OCI-LY3 (cell line): Measurements from ENCODE around the gene ZNF423.
"Not testable (repeated sequence)": the region's sequence is repeated elsewhere in the genome, so short reads cannot be mapped to it uniquely, and the experiment has no call there.

ENCODE experiments used
- H2AFZ ChIP-seq: fragments of 200-600, 300-600 bp; shearing (Covaris generic); 2 replicates; pipeline ENCODE4 v1.6.0; 2014; ENCODE audit warnings: antibody characterized with exemption, low read depth, low read length
- H3K27ac ChIP-seq: fragments of 200-600, 300-600 bp; sonication (generic); 2 replicates; pipeline ENCODE4 v1.5.1; 2014; ENCODE audit warnings: mild to moderate bottlenecking, low read length, moderate library complexity, mixed read lengths
- H3K27me3 ChIP-seq: fragments of 200-600, 300-600 bp; sonication (generic); 2 replicates; pipeline ENCODE4 v1.6.1; 2014; ENCODE audit warnings: low read depth, low read length, mixed read lengths
- H3K36me3 ChIP-seq: fragments of 200-600, 300-600 bp; sonication (generic); replicated peaks from 2 replicates; pipeline ENCODE3; 2014; ENCODE audit warnings: low read depth, low read length, mixed read lengths
- H3K4me1 ChIP-seq: fragments of 300-600, 200-600 bp; sonication (generic); 2 replicates; pipeline ENCODE4 v1.6.1; 2014; ENCODE audit warnings: low read length, mixed read lengths
- H3K4me2 ChIP-seq: fragments of 200-600, 300-600 bp; sonication (generic); 2 replicates; pipeline ENCODE4 v1.6.1; 2014; ENCODE audit warnings: low read length, mixed read lengths
- H3K4me3 ChIP-seq: fragments of 300-600, 200-600 bp; sonication (generic); 2 replicates; pipeline ENCODE4 v1.5.1; 2014; ENCODE audit warnings: antibody characterized with exemption, mild to moderate bottlenecking, low read length, moderate library complexity
- H3K79me2 ChIP-seq: fragments of 300-600, 200-600 bp; shearing (Covaris generic); 2 replicates; pipeline ENCODE4 v1.6.1; 2014; ENCODE audit warnings: mild to moderate bottlenecking, low read length, mixed read lengths
- H3K9ac ChIP-seq: fragments of 300-600, 200-600 bp; shearing (Covaris generic); 2 replicates; pipeline ENCODE4 v1.6.0; 2014; ENCODE audit warnings: mild to moderate bottlenecking, low read length, moderate library complexity
- H3K9me3 ChIP-seq: fragments of 200-600, 300-600 bp; shearing (Covaris generic); 2 replicates; pipeline ENCODE4 v1.6.1; 2014; ENCODE audit warnings: low read length, mixed read lengths; ENCODE audit not compliant: insufficient read depth
- H4K20me1 ChIP-seq: fragments of 200-600, 300-600 bp; sonication (generic); 2 replicates; pipeline ENCODE4 v1.6.1; 2016; ENCODE audit warnings: low read length, mixed read lengths; ENCODE audit not compliant: insufficient read depth
- EZH2phosphoT487 ChIP-seq: fragments of 200-600 bp; shearing (Covaris generic); IDR thresholded peaks from 2 replicates; pipeline ENCODE4 v1.6.1; 2018; ENCODE audit warnings: antibody characterized with exemption, mixed run types, low read depth
- TF ChIP-seq, protein P1 (sequence below): fragments of 200-600, 300-600 bp; sonication (generic); IDR thresholded peaks from 2 replicates; pipeline ENCODE4 v1.5.1; 2014; ENCODE audit warnings: antibody characterized with exemption, low read length, low read depth

ZNF423 gene

DNA sequence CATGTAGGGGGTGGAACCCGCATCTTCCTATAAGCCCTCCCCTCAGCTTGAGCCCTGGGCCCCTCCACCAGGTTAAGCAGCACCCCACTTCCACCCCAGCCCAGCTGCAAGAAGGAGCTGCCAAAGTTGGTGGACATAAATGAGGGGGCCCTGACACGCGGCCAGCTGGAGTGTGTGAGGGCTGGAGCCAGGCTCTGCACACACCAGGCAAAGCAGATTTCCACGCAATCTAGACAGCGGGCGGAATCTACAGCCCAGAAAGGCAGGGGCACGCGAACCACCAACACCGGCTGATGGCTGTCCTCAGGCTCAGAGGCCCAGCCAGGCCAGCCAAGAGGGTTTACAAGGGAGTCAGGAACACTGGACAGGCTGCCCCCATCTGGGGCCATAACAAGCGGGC is 171.2 kb downstream of the ZNF423 start:
- H3K27ac ChIP-seq: no peak overlapping the region
- no peak overlapping the region for H2AFZ ChIP-seq
- H3K27me3 ChIP-seq: peaks cover 13% of the 10 kb centered on the region
- no peaks in the 10 kb centered on the region for H3K36me3 ChIP-seq
- no peaks in the 10 kb centered on the region for H3K4me1 ChIP-seq
- no peaks in the 10 kb centered on the region for H3K79me2 ChIP-seq
- no peak overlapping the region for H3K4me2 ChIP-seq
- no peaks in the 10 kb centered on the region for H3K9me3 ChIP-seq
- no peak overlapping the region for H3K4me3 ChIP-seq
- H4K20me1 ChIP-seq: no peaks in the 10 kb centered on the region
- no peak overlapping the region for H3K9ac ChIP-seq
- TF ChIP-seq, protein P1, sequence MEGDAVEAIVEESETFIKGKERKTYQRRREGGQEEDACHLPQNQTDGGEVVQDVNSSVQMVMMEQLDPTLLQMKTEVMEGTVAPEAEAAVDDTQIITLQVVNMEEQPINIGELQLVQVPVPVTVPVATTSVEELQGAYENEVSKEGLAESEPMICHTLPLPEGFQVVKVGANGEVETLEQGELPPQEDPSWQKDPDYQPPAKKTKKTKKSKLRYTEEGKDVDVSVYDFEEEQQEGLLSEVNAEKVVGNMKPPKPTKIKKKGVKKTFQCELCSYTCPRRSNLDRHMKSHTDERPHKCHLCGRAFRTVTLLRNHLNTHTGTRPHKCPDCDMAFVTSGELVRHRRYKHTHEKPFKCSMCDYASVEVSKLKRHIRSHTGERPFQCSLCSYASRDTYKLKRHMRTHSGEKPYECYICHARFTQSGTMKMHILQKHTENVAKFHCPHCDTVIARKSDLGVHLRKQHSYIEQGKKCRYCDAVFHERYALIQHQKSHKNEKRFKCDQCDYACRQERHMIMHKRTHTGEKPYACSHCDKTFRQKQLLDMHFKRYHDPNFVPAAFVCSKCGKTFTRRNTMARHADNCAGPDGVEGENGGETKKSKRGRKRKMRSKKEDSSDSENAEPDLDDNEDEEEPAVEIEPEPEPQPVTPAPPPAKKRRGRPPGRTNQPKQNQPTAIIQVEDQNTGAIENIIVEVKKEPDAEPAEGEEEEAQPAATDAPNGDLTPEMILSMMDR: no peak
- TF ChIP-seq EZH2phosphoT487: no peak

DNA sequence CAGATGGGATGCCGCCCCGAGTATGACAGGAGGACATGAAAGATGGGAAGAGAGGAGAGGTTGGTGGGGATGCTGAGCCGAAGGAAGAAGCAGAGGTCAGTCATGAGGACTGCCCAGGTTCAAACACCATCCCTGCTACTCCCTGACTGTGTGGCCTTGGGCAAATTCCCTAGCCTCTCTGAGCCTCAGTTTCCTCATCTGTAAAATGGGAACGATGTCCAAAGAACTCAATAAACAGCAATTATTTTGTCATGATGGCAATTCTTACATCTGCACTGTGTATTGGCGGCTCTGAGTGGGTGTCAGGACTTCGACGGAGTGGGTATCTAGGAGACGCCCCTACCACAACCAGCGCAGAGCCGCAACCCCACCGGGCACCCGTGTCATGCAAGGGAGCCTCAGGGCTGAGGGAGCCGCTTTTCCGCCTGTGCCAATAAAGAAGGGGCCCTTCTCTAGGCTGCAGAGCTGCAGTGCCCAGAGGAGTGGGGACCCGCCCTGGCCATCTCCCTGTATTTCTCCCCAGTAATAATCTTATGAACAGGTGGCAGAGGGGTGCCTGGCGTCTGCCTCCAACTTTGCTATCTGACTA is 173.2 kb downstream of the ZNF423 start:
- H2AFZ ChIP-seq: no peak overlapping the region
- H3K4me2 ChIP-seq: no peak overlapping the region
- peaks cover 5% of the 10 kb centered on the region for H3K27me3 ChIP-seq
- H3K4me3 ChIP-seq: no peak overlapping the region
- H3K36me3 ChIP-seq: no peaks in the 10 kb centered on the region
- H3K79me2 ChIP-seq: no peaks in the 10 kb centered on the region
- no peak overlapping the region for H3K9ac ChIP-seq
- H3K9me3 ChIP-seq: no peaks in the 10 kb centered on the region
- H3K4me1 ChIP-seq: no peaks in the 10 kb centered on the region
- no peak overlapping the region for H3K27ac ChIP-seq
- no peak for TF ChIP-seq EZH2phosphoT487
- TF ChIP-seq, protein P1: no peak
- no peaks in the 10 kb centered on the region for H4K20me1 ChIP-seq

DNA sequence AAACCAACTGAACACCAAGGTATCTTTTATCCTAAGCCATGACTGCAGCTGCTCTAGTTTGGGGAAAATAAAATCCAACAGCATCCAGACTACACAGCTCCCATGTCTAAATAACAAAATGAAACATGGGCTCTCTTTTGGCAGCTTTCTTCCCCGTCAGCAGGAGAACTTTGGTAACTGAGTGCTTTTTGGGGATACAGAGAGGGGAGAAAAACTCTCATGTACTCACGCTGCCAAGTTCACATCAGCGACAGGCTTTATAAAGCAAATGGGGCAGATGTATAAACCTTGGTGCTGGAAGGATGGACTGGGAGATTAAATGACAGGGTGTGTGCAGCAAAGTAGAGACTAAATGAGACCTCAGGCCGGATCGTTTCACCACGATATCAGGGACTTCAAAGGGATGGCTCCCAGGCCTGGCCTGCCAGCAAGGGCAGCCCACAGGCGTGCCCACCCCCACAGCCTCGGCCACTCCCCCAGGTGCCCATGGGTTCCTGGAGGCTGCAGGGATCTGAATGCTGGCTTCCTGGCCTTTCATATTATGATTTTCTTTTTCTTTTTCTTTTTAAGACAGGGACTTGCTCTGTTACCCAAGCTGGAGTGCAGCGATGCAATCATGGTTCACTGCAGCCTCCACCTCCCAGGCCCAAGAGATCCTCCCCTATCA is 174.6 kb downstream of the ZNF423 start:
- H3K4me1 ChIP-seq: no peaks in the 10 kb centered on the region
- TF ChIP-seq, protein P1: no peak
- TF ChIP-seq EZH2phosphoT487: no peak
- no peaks in the 10 kb centered on the region for H4K20me1 ChIP-seq

DNA sequence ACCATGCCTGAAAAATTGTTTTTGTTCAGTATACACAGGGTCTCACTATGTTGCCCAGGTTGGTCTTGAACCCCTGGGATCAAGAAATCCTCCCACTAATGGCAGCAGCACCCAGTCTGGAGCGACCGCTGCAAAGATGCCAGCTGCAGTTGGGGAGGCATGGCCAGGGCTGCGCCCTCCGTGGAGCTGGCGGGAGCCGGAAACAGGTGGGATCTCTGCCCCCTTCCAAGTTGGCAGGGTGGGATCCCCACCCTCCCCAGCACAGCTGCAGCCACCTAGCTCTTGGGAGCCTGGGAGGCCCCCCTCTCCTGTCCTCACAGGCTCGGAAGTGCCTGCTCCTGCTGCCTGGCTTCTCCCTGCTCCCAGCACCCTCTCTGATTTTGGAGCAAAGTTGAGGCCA is 176.8 kb downstream of the ZNF423 start:
- H3K4me3 ChIP-seq: no peak overlapping the region
- H3K27me3 ChIP-seq: peaks cover 3% of the 10 kb centered on the region; the same call in 1 of the 2 replicates
- no peaks in the 10 kb centered on the region for H3K36me3 ChIP-seq
- no peaks in the 10 kb centered on the region for H3K9me3 ChIP-seq
- no peak overlapping the region for H3K27ac ChIP-seq
- no peaks in the 10 kb centered on the region for H3K4me1 ChIP-seq
- no peaks in the 10 kb centered on the region for H4K20me1 ChIP-seq
- TF ChIP-seq, protein P1: no peak
- no peak for TF ChIP-seq EZH2phosphoT487
- H3K9ac ChIP-seq: no peak overlapping the region
- H2AFZ ChIP-seq: no peak overlapping the region
- no peaks in the 10 kb centered on the region for H3K79me2 ChIP-seq
- H3K4me2 ChIP-seq: no peak overlapping the region

More for the DNA sequence above, 174.6 kb downstream of the ZNF423 start:
- Histone ChIP-seq H3K4me3 (no peak overlapping the region), H3K27ac (no peak overlapping the region), H3K9ac (no peak overlapping the region), H3K9me3 (no peaks in the 10 kb centered on the region), H3K36me3 (no peaks in the 10 kb centered on the region), H2AFZ (no peak overlapping the region), H3K4me2 (no peak overlapping the region), H3K79me2 (no peaks in the 10 kb centered on the region), H3K27me3 (peaks cover 3% of the 10 kb centered on the region; the same call in 1 of the 2 replicates)

DNA sequence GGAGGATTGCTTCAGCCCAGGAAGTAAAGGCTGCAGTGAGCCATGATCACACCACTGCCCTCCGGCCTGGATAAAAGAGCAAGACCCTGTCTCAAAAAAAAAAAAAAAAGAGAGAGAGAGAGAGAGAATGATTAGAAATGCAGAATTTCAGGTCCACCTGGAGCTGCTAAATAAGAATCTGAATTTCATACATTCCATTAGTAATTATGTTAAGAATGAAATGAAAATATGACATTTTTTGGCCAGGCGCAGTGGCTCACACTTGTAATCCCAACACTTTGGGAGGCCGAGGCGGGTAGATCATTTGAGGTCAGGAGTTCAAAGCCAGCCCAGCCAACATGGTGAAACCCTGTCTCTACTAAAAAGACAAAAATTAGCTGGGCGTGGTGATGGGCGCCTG is 178.3 kb downstream of the ZNF423 start:
- H3K4me3 ChIP-seq, H3K79me2 ChIP-seq, H3K27me3 ChIP-seq, H4K20me1 ChIP-seq, H2AFZ ChIP-seq, H3K27ac ChIP-seq, H3K9ac ChIP-seq, H3K4me1 ChIP-seq, H3K4me2 ChIP-seq, H3K36me3 ChIP-seq, H3K9me3 ChIP-seq: not testable (repeated sequence)
